WI38 (cell line): ENCODE data around the gene GJB6.

Source experiments
- H3K4me3 ChIP-seq: 2 replicates; pipeline ENCODE4 v1.5.1; 2011; ENCODE audit warnings: low read depth, mild to moderate bottlenecking, control low read depth, low read length
- TF ChIP-seq, protein P1 (sequence below): IDR thresholded peaks from 2 replicates; pipeline ENCODE4 v1.5.1; 2012; ENCODE audit warnings: low read depth, mild to moderate bottlenecking, control low read depth, low read length

Gene GJB6

DNA sequence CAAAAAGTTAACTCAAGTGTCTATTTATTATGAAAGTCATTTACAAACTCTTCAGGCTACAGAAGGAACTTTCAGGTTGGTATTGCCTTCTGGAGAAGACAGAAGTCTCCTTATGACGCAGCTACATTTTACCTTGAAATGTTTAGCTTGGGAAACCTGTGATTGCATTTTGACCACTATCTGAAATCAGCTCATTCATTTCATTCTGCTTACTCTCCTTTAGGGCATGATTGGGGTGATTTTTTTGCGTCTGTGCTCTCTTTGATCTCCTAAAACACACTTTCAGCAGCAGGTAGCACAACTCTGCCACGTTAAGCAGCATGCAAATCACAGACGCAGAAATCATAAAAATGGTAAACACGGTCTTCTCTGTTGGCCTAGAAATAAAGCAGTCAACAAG is 9.6 kb downstream of the GJB6 start:
- no peak overlapping the region for H3K4me3 ChIP-seq
- TF ChIP-seq, protein P1, sequence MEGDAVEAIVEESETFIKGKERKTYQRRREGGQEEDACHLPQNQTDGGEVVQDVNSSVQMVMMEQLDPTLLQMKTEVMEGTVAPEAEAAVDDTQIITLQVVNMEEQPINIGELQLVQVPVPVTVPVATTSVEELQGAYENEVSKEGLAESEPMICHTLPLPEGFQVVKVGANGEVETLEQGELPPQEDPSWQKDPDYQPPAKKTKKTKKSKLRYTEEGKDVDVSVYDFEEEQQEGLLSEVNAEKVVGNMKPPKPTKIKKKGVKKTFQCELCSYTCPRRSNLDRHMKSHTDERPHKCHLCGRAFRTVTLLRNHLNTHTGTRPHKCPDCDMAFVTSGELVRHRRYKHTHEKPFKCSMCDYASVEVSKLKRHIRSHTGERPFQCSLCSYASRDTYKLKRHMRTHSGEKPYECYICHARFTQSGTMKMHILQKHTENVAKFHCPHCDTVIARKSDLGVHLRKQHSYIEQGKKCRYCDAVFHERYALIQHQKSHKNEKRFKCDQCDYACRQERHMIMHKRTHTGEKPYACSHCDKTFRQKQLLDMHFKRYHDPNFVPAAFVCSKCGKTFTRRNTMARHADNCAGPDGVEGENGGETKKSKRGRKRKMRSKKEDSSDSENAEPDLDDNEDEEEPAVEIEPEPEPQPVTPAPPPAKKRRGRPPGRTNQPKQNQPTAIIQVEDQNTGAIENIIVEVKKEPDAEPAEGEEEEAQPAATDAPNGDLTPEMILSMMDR, result no peak

DNA sequence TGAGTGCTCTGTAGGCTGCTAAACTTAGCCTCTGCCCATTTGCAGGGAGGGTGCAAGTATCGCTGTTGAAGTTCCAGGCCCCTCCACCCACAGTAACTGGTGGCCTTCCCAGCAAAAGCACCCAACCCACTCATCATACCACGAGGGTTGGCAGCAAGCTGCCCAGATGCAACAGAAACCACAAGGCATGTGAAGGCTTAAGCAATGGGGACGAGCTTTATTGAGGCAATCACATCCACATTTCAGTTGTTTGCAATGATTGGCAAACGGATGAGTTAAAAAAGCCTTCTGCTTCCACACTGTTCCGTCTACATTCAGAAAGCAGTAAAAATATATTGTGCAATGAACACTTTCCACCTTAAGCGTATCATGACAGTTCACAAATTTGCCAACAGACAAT is 10.3 kb downstream of the GJB6 start:
- TF ChIP-seq, protein P1, result no peak
- no peak overlapping the region for H3K4me3 ChIP-seq

DNA sequence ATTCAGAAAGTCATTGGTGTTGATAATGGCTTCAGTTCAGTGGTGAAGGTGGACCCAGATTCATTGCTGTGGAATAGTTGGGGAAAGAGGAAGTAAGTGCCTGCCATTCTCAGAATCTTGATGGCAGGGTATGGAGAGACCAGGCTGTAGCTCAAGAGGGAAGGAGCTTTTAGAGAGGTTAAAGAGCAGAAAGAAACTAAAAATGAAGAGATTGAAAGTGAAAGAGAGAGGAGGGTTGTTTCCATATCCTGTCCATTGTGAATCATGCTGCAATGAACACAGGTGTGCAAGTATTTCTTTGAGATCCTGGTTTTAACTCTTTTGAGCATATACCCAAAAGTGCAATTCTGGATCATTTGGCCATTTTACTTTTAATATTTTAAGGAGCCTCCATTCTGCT is 12.5 kb downstream of the GJB6 start:
- no peak overlapping the region for H3K4me3 ChIP-seq
- TF ChIP-seq, protein P1, result no peak

DNA sequence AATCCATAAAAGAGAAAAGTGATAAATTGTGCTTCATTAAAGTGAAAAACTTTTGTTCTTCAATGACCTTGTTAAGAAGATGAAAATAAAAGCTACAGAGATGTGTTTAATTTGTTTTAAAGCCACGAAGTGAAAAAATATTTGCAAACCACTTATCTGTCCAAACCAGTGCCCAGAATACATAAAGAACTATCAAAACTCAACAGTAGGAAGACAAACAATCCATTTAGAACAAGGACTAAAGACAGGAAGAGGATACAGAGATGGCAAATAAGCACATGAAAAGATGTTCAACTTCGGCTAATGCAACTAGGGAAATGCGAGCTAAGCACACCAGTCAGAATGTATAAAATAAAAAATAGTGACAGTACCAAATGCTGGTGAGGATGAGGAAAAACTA is 15.0 kb downstream of the GJB6 start:
- no peak overlapping the region for H3K4me3 ChIP-seq
- TF ChIP-seq, protein P1, result no peak

DNA sequence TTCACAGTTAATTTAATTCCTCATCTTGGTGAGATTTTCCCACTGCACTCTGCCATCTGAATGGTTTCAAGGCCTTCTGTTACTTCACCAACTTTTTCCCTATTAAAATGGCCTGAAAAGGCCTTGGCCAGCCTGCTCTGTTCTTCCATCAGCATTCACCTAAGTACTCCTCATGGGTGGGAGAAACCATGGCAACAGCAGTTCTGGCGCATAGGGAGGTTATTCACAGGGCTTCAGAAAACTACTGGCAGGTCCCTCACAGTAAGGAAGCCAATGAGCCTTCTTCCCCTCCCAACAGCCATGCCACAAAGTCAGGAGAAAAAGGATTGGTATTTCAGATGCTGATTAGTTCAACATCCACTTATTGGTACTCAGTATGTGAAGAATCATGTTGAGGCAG is 22.2 kb downstream of the GJB6 start:
- TF ChIP-seq, protein P1, result no peak
- H3K4me3 ChIP-seq, result no peak overlapping the region

DNA sequence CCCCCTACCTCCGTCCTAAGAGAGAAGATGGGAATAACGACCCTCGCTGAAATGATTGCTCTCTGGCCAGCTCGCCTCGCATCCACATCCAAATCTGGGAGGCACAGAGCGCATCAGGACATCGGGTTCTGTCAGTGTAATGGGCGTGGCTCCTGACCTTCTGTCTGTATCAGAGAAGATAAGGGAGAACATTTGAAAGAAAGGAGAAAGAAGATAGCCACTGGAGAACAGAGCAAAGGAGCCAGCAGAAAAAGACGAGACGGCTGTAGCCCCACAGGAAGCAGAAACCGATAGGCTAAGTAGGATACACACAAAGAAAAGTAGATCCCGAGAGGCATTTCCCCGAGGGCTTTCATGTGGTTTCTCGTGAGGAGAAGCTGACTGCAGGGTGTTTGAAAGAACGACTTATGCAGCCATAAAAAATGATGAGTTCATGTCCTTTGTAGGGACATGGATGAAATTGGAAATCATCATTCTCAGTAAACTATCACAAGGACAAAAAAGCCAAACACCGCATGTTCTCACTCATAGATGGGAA is 25.4 kb downstream of the GJB6 start:
- TF ChIP-seq, protein P1, result no peak
- H3K4me3 ChIP-seq, result no peak overlapping the region

DNA sequence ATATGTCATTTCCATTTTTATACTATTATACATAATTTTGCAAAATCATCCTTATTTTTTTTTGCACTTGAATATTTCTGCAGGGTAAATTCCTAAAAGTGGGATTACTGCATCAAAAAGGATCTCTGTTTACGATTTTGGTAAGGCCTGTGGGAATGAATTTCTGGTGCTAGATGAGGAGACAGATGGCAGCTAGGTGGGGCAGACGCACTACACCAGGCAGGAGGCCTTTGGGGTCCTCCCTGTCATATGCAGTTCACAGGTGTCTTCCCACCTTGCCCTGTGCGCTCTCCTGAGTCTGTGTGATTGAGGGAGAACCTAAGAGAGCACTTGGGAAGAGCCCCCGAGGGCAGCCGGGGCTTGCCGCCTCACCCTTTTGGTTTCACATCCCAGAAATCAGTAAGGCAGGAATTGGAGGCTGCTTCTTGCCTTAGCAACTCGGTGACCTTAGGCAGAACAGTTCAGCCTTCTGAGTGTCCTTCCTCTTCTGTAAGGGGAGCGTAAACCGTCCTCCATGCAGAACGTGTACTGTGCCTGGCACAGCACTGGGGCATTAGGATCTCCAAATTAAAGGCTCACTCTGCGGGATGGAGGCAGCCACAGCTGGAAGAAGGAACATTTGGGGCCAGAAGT is 25.9 kb downstream of the GJB6 start:
- TF ChIP-seq, protein P1, result no peak
- H3K4me3 ChIP-seq, result no peak overlapping the region
